Hematopoietic multipotent progenitor cell (in vitro differentiated cells): ENCODE measurements around the gene ZNF692. TPM values are rescaled to one million over a fixed set of nuclear protein-coding genes. Genes with fewer than 3 reads are reported as not detected.
A peak's percentile ranks its signal among the peaks of the same experiment; 100 is the strongest.
"Not testable (repeated sequence)": the region's sequence is repeated elsewhere in the genome, so short reads cannot be mapped to it uniquely, and the experiment has no call there.

Source experiments
- DNase-seq, 3 donors: peaks; one replicate each; pipeline ENCODE4 v3.0.0-alpha.2; 2011 to 2015; ENCODE audit warnings: low read depth in 2 of 3, low spot score in 2 of 3
- total RNA-seq: library from RNA; depleted of rRNA; stranded (reverse); fragments of >200 nt; gene quantifications from one replicate; pipeline ENCODE4 v1.2.3, GENCODE V29; 2012

The ZNF692 gene
- total RNA-seq, 1 donor, result 23.4 TPM

DNA sequence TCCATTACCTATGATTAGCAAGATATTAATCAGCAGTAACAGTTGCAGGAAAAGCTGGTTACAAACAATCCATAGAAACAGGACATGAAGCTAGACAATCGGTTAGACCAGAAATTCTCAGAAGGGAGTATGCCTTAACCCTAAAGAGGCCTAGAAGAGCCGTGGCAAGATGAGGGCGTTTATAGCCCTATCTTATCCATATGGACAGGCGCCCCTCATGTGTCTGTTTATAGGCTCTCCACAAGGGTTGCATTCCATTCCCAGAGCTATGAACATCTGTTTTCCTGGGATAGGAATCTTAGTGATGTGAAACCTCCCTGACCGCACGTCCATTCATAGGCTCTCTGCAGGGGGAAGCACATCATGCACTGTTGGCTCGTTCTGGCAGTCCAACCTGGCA, 23.5 kb upstream of the ZNF692 start:
- DNase-seq, result not testable (repeated sequence)

DNA sequence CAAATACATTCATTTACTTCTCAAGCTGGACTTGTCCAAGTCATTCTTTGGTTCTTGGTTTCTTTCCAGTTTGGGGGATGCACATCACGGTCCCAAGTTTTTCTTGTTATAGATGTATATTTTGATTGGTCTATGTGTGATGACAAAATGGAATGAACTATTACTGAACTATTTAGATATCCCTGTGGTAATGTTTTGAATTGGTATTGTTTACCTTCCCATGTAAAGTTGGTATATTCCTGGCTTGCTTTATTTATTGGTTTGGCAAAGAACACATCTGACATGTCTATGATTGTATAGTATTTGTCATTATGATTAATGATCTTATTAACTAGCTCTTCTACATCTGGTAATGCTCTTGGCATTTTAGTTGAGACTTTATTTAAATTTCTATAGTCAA, 22.4 kb upstream of the ZNF692 start:
- no peak for DNase-seq

DNA sequence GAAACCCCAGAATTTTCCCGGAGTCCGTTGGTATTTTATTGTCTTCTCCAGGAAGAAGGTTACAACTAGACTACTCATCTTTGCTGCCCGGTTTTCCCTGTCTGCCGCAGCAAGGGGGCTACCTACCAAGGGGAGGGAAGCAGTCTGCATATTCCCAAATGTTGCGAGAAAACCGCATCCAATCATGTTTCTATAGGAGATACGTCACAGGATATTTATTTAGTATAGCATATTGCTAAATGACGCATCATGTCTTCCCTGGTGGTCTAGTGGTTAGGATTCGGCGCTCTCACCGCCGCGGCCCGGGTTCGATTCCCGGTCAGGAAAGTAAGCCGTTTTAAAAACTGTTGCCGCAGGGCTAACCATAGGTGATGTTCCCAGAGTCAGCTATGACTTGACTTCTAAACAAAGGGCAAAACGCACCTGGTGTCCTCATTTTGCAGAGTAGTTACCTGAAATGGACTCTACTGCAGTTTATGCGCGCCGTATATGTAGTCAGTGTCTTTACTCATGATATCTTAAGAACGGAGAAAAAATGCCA, 15.2 kb upstream of the ZNF692 start:
- DNase-seq, result peak; percentile 73 to 94 (median 88)

DNA sequence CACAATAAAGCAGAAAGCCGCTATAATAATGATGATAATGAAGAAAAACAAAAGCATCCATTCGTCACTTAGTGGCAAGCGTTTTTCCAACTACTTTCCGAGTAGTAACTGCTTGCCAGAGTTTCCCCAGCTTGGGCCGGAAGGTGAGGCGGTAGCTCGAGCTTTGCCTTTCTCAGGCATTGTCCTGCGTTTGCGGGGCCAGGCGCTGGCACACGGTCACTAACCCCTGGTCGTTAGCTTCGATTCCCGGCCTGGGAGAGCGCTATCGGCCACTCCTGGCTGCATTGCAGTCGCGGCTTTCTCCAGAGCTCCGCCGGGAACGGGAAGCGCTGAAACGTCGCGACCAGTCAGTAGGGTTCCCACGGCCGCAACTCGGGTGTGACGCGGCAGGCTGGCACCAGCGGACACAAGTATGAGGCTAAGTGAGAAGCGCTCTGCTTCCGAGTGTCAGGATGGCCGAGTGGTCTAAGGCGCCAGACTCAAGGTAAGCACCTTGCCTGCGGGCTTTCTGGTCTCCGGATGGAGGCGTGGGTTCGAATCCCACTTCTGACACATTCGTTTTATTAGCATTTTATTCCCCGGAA, 14.6 kb upstream of the ZNF692 start:
- DNase-seq, result peak; percentile 76 to 97 (median 93)

DNA sequence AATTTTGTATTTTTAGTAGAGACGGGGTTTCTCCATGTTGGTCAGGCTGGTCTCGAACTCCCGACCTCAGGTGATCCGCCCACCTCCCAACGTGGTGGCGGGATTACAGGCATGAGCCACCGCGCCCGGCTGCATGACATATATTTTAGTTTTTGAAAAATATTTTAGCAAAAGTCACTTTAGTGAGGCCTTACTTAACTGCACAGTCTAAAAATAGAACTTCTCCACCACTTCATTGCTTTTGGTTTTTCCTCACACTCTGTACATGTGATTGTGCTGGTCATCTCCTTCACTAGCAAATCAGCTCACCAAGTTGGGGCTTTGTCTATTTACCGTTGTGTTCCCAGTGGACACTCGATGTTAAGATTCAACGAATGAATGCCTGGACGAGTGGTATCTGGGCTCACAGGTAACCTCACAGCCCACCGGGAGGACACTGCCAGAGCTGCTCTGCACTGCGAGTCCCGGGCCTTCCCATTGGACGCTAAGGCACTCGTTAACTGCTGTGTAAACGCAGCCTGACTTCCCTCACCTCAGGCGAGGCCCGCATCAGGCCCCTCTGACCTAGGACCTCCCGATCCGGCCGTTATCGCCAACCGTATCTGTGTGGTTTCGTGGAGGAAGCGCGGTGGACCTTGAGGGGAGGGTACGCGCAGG, 14.0 kb upstream of the ZNF692 start:
- DNase-seq, result peak in 2 of 3 donors; percentile 75 to 79

DNA sequence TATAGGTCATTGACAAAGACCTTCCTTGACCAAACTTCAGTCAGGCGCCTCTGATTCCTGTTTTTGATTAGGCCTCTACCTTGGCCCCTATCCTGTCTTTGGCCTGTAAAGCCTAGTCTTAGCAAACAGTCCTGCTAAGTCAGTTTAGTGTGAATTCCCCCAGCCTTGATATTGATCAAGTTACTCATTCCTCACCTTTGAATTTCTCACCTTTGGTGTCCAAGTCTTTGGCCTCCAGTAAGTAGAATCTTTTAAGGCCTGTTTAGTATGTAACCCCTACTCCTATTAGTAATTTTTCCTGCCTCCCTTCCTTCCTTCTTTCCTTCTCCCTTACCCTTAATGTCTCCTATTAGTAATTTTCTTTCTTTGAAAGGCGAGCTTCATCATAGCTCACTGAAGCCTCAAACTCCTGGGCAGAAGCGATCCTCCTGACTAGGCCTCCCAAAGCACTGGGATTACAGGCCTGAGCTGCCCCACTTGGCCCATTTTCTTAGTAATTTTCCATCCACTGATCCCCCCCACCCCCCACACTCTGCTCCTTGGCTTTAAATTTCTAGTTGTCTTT, 13.0 kb upstream of the ZNF692 start:
- DNase-seq, result no peak

DNA sequence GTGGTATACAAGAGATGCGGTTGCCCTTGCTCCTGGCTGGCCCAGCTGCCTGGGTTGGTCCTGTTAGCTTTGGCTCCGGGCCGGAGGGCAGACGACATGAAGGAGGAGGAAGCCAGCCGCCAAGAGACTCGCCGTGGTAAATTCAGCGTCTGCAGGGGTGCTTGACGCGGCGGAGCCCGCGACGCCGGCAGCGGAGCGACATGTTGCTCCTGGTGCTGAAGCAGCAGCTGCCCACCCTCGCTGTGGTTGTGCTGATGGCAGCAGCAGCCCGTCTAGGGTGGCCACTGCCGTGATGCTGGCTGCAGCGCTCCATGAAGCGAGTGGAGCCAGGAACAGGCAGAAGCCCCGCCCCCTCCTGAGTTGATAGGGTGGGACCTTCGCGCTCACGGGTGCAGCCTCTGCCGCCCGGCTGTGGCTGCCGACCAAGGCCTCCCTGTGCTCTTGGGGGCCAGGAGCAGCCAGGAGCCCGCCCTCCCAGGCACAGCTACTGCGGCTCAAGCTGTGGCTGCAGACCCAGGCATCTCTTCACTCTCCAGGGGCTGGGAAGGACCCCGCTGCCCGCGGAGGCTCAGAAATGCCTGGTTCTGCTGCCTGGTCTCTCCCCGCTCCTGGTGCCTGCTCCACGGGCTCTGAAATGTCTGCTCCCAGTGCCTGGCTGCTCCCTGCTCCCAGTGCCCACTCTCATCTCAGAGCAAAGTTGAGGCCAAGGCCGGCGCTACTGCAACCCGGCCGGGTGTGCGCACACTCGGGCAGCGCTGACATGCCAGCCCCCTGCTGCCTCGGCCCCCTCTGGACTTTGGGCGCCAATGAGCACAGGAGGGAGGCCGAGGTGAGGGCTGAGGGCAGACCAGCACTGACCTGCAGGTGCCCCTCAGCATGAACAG, 4.4 kb upstream of the ZNF692 start:
- peak; percentile 40 to 82 (median 73) for DNase-seq

DNA sequence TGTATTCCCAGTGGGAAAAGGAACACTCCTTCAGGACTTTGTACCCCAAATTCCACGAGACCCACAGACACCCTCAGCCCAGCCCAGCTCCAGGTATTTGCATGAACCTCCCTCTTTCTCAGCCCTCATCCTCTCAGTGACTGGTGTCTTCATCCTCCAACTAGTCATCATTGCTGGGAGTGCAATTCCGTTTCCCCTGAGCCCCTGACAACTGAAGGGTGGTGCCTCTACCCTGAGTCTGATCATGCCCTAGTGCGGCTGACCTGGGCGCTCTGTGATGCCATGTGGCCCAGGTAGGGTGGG, 3.8 kb upstream of the ZNF692 start:
- no peak for DNase-seq

DNA sequence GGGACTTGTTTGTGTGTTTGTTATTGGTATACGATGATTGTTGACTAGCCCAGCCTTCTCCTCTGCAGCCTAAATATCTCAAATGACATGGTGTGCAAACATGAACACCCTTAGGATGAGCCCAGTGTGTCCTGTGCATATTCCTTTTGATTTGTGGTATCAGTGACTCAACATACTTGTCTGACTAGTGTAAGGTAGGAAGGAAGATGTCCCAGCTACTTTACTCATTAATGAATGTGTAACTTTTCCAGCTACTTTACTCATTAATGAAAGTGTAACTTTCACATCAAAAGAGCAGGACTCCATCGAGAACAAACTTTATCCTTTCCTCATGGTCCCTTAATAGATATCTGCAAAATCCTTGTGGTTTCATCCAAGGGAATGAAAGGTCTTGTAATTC, 2.7 kb upstream of the ZNF692 start:
- DNase-seq, result no peak

DNA sequence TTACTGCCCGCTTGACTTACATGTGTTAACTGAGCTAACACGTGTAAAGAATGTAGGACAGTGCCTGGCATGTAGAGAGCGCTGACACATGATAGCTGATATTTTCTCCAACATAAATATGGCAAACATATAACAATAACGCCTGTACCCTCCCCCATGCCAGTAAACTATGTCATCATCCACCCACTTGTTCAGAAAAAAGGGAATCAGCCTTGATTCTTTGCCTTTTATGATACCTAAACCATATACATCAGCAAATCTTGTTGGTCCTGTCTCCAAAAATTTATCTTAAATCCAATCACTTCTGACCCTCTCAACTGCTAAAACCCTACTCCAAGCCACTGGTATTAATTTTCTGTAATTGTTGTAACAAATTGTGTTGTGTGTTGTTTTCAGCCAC, 1.1 kb upstream of the ZNF692 start:
- no peak for DNase-seq

DNA sequence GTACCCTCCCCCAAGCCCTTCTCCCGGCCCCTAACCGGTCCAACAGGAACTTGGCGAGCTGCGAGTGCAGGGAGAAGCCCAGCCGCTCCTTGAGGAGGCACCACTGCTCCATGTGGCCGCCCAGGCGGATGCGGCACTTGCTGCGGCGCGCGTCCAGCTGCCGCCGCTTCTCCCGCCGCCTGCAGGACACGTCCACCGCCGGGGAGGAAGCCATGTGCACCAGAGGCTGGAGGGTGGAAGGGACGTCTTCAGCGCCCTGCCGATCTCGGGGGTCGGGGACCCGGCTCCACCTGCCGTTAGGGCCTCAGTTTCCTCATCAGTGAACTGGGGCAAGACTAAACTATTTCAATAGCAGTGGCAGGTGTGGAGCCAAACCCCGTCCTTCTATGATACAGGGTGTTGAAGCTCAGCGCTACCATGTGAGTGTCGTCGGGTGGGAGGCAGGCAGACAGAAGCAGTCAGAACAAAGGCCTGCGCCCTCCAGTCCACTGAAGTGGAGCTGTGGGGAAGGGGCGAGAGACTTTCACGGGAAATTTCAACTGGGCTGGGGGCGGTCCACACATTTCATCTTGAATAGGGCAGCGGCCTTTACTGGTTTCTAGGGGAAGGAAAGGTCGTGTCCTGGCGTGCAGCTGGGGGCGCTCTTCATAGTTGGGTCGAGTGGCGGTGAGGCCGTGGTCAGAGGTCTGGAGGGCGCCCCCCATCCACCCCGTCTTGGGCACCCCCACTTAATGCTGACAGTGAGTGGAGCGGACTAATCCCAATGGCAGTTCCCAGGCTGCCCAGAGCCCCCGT, 592 bp downstream of the ZNF692 start:
- peak in 1 of 3 donors; percentile 21 for DNase-seq

DNA sequence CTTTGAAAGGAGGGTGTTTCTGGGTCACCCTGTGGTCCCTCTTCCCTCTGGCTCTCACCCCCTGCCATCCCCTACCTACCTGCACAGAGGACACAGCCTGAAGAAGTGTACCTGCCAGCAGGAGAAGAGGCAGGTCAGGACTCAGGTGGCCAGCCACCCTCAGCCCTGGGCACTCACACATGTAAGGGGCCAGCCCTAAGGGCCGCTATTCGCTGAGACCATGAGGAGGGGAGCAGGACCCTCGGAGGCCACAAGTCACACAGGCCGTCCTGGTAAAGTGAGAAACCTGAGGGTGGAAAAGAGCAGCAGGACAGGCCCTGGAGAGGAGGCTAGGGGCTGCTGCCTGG, 1.2 kb downstream of the ZNF692 start:
- DNase-seq, result no peak

DNA sequence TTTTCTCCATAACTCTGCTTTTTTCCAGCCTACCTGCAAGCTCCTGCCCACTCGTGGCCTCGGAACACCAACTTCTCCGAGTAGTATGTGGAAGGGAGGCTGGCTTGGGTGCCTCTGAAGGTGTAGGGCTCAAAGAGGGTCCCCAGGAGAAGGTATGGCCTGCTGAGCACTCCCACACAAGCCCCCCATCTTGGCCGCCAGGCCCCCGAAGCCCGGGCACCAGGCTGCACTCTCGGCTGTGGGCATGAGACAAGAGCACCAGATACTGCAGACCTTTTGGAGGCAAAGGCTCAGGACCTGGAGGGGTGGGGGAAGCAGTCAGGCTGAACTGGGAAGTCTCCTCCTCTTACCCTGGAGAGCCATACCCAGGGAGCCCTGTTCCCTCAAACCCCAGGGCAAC, 1.7 kb downstream of the ZNF692 start:
- DNase-seq, result no peak

DNA sequence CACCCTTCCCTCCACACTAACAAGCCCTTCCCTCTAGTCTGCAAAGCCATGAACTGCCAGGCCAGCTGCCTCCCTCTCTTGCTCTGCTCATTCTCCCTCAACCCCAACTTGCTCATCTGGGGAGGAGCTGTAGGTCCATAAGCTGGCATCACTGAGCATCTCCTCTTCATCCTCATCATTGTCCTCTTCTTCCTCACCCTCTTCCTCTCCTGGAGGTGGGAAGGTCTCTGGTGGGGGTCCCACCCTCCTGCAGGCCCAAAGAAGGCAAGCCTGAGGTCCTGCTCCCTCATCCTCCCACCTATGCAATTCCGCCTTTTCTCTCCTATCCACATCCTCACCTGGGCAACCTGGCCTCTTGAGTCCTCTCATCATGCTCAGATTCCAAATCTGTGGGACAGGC, 2.7 kb downstream of the ZNF692 start:
- no peak for DNase-seq

DNA sequence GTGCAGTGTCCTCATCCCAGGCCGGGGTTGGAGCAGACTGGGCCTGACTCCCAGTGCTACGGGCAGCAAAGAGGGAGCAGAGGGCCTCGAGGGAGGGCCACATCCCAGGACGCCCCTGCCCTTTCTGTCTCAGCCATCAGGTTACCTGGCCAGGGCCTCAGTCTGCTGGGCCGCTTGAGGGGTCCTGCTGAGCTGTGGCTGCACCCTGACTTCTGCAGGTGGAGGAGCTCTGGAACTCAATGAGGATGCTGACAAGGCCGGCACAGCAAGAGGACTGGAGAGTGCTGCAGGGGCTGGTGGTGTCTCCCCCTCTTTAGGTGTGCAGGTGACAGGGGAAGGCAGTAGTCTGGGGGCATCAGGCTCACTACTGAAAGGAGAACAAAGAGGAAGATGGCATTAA, 3.3 kb downstream of the ZNF692 start:
- no peak for DNase-seq

DNA sequence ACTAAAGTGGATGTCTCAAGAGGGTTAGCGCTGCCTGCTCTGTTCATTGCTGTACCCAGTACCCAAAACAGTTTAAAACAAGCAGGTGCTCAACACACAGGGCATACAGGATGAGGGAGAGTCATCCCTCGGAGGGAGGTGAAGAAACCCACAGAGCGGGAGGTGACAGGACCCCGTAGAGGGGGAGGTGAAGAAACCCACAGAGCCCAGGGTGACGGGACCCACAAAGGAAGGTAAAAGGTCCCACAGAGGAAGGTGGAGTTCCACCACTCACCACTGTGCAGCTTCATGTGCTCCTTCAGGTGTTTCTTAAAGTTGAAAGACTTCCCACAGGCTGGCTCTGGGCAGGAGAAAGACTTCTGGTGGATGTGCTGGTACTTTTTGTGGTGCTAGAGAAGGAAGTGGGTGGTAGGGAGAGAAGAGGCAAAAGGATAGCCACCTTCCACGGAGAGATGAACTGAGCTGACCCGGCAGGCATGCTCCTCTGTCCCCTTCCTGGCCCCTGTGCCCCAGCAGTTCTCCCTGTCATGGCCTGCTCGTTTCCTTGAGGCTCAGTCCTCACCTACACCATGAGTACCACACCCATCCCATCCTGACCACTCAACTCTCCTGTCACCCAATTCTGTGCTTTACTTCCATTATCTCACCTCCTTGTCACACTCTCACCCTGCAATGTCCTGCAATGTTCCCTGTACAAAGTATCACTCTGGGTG, 5.1 kb downstream of the ZNF692 start:
- DNase-seq, result no peak

DNA sequence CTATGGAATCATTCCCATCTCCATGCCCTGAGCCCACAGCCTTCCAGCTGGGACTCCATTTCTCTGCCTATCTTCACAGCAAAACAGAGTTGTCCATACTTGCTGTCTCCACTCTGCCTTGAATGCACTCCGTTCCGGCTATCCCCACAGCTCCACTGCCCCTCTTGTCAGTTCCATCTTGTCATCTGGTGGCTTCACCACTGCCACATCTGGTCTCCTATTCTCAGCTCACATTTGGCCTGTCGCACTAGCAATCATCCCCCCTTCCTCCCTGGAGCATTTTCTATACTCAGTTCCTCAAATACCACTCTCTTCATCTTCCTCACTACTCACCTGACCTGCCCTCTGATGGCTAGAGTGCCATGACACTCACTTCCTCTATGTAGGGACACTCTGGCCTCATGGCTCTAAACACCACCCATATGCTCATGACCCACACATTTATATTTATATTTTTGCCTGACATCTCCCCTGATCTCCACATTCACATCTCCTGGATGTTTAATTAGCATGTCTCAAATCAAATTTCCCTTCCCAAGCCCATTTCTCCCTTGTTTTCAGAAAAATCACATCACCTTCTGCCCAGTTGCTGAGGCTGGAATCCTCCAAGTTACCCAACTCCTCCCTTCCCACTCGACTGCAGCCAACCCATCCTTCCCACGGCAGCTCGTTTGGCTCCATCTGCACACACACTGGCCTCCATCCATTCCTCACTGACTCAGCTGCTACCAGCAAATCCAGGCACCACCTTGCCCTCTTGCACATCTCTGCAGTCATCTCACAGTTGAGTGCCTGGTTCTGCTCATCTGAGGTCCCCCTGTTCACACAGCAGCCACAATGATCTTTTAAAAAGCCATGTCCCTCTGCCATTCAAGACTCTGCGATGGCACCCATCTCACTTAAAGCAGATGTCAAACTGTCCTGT, 6.1 kb downstream of the ZNF692 start:
- DNase-seq, result no peak

DNA sequence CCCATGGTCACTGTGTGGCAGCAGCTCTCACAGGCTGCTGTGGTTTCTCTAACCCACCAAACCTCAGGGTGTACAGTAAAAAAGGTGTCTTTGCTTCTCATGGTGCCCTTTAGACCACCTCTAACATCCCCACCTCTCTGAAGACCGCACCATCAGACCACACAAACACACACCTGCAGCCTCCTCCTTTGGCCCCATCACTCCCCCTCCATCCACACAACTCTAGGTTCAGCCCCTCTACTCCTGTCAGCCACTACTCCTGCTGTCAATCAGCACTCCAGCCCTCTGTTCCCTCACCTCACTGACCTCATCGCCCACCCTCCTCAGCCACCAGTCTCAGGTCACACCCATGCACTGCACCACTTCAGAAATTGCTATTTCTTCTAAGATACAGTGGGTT, 7.5 kb downstream of the ZNF692 start:
- DNase-seq, result no peak
